HUES6 (cell line): ENCODE measurements around the gene TMEM132E.
A peak's percentile ranks its signal among the peaks of the same experiment; 100 is the strongest.
"Not testable (repeated sequence)": the region's sequence is repeated elsewhere in the genome, so short reads cannot be mapped to it uniquely, and the experiment has no call there.

Experiments used
- H3K27ac ChIP-seq: 2 replicates; pipeline ENCODE4 v1.7.0; 2013; ENCODE audit warnings: low read depth, mild to moderate bottlenecking, low read length, inconsistent platforms
- H3K27me3 ChIP-seq: 2 replicates; pipeline ENCODE4 v1.6.1; 2013; ENCODE audit warnings: low read length; ENCODE audit not compliant: control insufficient read depth, insufficient read depth
- H3K36me3 ChIP-seq: 2 replicates; pipeline ENCODE4 v1.6.1; 2013; ENCODE audit warnings: low read length; ENCODE audit not compliant: control insufficient read depth, insufficient read depth
- H3K4me1 ChIP-seq: 2 replicates; pipeline ENCODE4 v1.6.1; 2013; ENCODE audit warnings: low read length; ENCODE audit not compliant: control insufficient read depth, insufficient read depth
- H3K4me3 ChIP-seq: 2 replicates; pipeline ENCODE4 v1.5.1; 2013; ENCODE audit warnings: low read depth, low read length
- H3K9ac ChIP-seq: one replicate; pipeline ENCODE4 v1.6.1; 2013; ENCODE audit warnings: mild to moderate bottlenecking, low read length
- H3K9me3 ChIP-seq: 2 replicates; pipeline ENCODE4 v1.6.1; 2013; ENCODE audit warnings: low read depth, low read length; ENCODE audit not compliant: control insufficient read depth, insufficient read depth

TMEM132E gene

GRCh38 chr17:34579017-34579946 is at the start of gene TMEM132E:
TMEM132E (plus strand) TSS chr17:34579582; CDS start chr17:34581077, 1,495 bp downstream.
- Histone ChIP-seq H3K4me3 (peak within 1 kb of the TSS; percentile 56), H3K27me3 (peaks cover 100% of the 10 kb centered on the region), H3K9me3 (peaks cover 3% of the 10 kb centered on the region; the same call in 1 of the 2 replicates), H3K36me3 (no peaks in the 10 kb centered on the region), H3K27ac (no peak within 1 kb of the TSS), H3K9ac (peak within 1 kb of the TSS; percentile 16), H3K4me1 (peaks cover 28% of the 10 kb centered on the region)

- Histone ChIP-seq H3K4me1 (no peaks in the 10 kb centered on the region), H3K27me3 (peaks cover 17% of the 10 kb centered on the region; the same call in 1 of the 2 replicates), H3K27ac (no peak overlapping the region), H3K9me3 (no peaks in the 10 kb centered on the region), H3K4me3 (no peak overlapping the region), H3K36me3 (no peaks in the 10 kb centered on the region), H3K9ac (no peak overlapping the region)
Measured at GRCh38 chr17:34530918-34531317, 48.5 kb upstream of the TMEM132E start.

- Histone ChIP-seq H3K9me3 (no peaks in the 10 kb centered on the region), H3K27me3 (peaks cover 31% of the 10 kb centered on the region; the same call in 1 of the 2 replicates), H3K36me3 (no peaks in the 10 kb centered on the region), H3K4me1 (no peaks in the 10 kb centered on the region), H3K27ac (no peak overlapping the region), H3K9ac (no peak overlapping the region), H3K4me3 (no peak overlapping the region)
Measured at GRCh38 chr17:34532281-34533065, 46.9 kb upstream of the TMEM132E start.

GRCh38 chr17:34533806-34534527 is 45.4 kb upstream of the TMEM132E start:
- H3K27ac ChIP-seq = no peak overlapping the region
- no peaks in the 10 kb centered on the region for H3K4me1 ChIP-seq
- no peaks in the 10 kb centered on the region for H3K9me3 ChIP-seq
- no peak overlapping the region for H3K4me3 ChIP-seq
- H3K36me3 ChIP-seq = no peaks in the 10 kb centered on the region
- peaks cover 32% of the 10 kb centered on the region; the same call in 1 of the 2 replicates for H3K27me3 ChIP-seq
- no peak overlapping the region for H3K9ac ChIP-seq

- Histone ChIP-seq H3K27ac (no peak overlapping the region), H3K9me3 (no peaks in the 10 kb centered on the region), H3K4me3 (no peak overlapping the region), H3K27me3 (peaks cover 45% of the 10 kb centered on the region), H3K9ac (no peak overlapping the region), H3K36me3 (no peaks in the 10 kb centered on the region), H3K4me1 (no peaks in the 10 kb centered on the region)
Measured at GRCh38 chr17:34537445-34537844, 41.9 kb upstream of the TMEM132E start.

GRCh38 chr17:34538582-34538981 is 40.8 kb upstream of the TMEM132E start:
- H3K4me1 ChIP-seq, H3K9me3 ChIP-seq, H3K9ac ChIP-seq, H3K36me3 ChIP-seq, H3K4me3 ChIP-seq, H3K27ac ChIP-seq: not testable (repeated sequence)
- peaks cover 55% of the 10 kb centered on the region for H3K27me3 ChIP-seq

- Histone ChIP-seq H3K9ac (no peak overlapping the region), H3K27ac (no peak overlapping the region), H3K36me3 (no peaks in the 10 kb centered on the region), H3K9me3 (no peaks in the 10 kb centered on the region), H3K4me1 (no peaks in the 10 kb centered on the region), H3K27me3 (peaks cover 61% of the 10 kb centered on the region), H3K4me3 (no peak overlapping the region)
Measured at GRCh38 chr17:34539881-34540280, 39.5 kb upstream of the TMEM132E start.

GRCh38 chr17:34542700-34543336 is 36.6 kb upstream of the TMEM132E start:
- H3K36me3 ChIP-seq = no peaks in the 10 kb centered on the region
- no peak overlapping the region for H3K4me3 ChIP-seq
- H3K9me3 ChIP-seq = no peaks in the 10 kb centered on the region
- H3K27ac ChIP-seq = no peak overlapping the region
- no peak overlapping the region for H3K9ac ChIP-seq
- H3K4me1 ChIP-seq = peaks cover 6% of the 10 kb centered on the region; the same call in 1 of the 2 replicates
- peaks cover 42% of the 10 kb centered on the region for H3K27me3 ChIP-seq

- no peaks in the 10 kb centered on the region for H3K36me3 ChIP-seq
- H3K27ac ChIP-seq = no peak overlapping the region
- peaks cover 59% of the 10 kb centered on the region for H3K27me3 ChIP-seq
- peaks cover 6% of the 10 kb centered on the region; the same call in 1 of the 2 replicates for H3K4me1 ChIP-seq
- H3K9ac ChIP-seq = no peak overlapping the region
- no peak overlapping the region for H3K4me3 ChIP-seq
- H3K9me3 ChIP-seq = no peaks in the 10 kb centered on the region
Measured at GRCh38 chr17:34547453-34548063, 31.8 kb upstream of the TMEM132E start.

- H3K9ac ChIP-seq = no peak overlapping the region
- H3K4me3 ChIP-seq = no peak overlapping the region
- H3K27ac ChIP-seq = no peak overlapping the region
- no peaks in the 10 kb centered on the region for H3K9me3 ChIP-seq
- H3K27me3 ChIP-seq = peaks cover 52% of the 10 kb centered on the region
- H3K36me3 ChIP-seq = no peaks in the 10 kb centered on the region
- peaks cover 6% of the 10 kb centered on the region; the same call in 1 of the 2 replicates for H3K4me1 ChIP-seq
Measured at GRCh38 chr17:34549966-34550365, 29.4 kb upstream of the TMEM132E start.
